ENCODE data around the gene DUSP7. TPM values are rescaled to one million over a fixed set of nuclear protein-coding genes. Genes with fewer than 3 reads are reported as not detected.

The DUSP7 gene
- total RNA-seq, 4 donors from 2014 or later, result 54.6 to 96.3 (median 79.2) TPM

DNA sequence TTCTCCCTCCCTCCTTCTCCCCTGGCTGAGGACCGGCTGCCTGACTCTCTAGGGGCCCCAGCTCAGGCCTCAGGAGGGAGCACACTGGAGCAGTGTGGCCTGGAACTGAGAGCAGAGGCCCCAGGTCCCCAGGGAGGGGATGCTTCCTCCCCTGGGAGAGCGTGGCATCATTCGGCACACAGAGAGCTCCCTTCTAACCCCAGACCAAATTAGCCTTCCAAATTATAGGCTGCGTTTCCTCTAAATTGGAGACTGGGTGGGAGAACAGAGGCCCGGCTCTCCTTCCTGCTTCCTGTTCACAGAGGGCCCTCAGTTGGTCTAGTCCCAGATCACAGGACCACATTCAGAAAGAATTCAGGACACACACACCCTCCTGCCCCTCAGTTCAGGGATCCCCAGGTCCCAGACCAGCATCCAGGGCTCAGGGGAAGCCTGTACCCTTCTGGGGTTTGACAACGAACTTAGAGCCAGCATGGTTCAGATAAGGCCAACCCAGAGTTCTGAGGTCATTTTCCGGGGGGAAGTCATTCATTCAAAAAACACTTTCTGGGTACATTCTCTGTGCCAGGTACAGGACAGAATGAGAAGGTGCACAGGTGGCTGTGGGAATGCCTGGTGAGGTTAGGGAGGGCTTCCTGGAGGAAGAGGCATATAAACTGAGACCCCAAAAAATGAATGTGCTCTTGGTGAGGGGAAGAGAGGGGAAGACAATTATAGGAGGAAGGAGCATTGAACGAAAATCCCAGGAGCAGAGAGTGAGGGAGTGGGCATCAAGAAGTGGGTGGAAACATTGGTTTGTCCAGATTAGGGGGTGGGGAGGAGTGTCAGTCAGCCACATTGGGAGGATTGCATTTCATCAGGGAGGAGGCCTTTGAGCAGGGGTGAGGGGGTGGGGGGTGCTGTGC is 32.3 kb downstream of the DUSP7 start:
- 71 to 81% methylated on average over 8 of the region's 8 CpGs for WGBS, 2 donors
- DNase-seq (ENCODE audit: low spot score in 2 of 2), result no peak
- TF ChIP-seq, protein P1, sequence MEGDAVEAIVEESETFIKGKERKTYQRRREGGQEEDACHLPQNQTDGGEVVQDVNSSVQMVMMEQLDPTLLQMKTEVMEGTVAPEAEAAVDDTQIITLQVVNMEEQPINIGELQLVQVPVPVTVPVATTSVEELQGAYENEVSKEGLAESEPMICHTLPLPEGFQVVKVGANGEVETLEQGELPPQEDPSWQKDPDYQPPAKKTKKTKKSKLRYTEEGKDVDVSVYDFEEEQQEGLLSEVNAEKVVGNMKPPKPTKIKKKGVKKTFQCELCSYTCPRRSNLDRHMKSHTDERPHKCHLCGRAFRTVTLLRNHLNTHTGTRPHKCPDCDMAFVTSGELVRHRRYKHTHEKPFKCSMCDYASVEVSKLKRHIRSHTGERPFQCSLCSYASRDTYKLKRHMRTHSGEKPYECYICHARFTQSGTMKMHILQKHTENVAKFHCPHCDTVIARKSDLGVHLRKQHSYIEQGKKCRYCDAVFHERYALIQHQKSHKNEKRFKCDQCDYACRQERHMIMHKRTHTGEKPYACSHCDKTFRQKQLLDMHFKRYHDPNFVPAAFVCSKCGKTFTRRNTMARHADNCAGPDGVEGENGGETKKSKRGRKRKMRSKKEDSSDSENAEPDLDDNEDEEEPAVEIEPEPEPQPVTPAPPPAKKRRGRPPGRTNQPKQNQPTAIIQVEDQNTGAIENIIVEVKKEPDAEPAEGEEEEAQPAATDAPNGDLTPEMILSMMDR (IDR thresholded peaks at IDR 0.05), result no peak
- no peak for TF ChIP-seq POLR2A (IDR thresholded peaks at IDR 0.05)
- H3K4me3 ChIP-seq (ENCODE audit: low read depth, poor library complexity, severe bottlenecking), result no peak overlapping the region
- intact Hi-C loops (cut with DNase I; ENCODE audit: low total_unique reads), result no loop called here

GRCh38 chr3:52023101-52023770 is 33.1 kb downstream of the DUSP7 start:
- intact Hi-C loops (cut with DNase I; ENCODE audit: low total_unique reads), result no loop called here
- 86 to 90% methylated on average over 3 of the region's 3 CpGs for WGBS, 2 donors
- DNase-seq (ENCODE audit: low spot score in 2 of 2), result no peak
- no peak for TF ChIP-seq POLR2A (IDR thresholded peaks at IDR 0.05)
- TF ChIP-seq, protein P1 (IDR thresholded peaks at IDR 0.05), result no peak
- no peak overlapping the region for H3K4me3 ChIP-seq (ENCODE audit: low read depth, poor library complexity, severe bottlenecking)

- intact Hi-C loops (cut with DNase I; ENCODE audit: low total_unique reads), result no loop called here
- no peak overlapping the region for H3K4me3 ChIP-seq (ENCODE audit: low read depth, poor library complexity, severe bottlenecking)
- WGBS, 2 donors, result 63 to 70% methylated on average over 20 of the region's 20 CpGs
- TF ChIP-seq, protein P1 (IDR thresholded peaks at IDR 0.05), result no peak
- no peak for DNase-seq (ENCODE audit: low spot score in 2 of 2)
Observed at GRCh38 chr3:52022323-52023100, 33.9 kb downstream of the DUSP7 start.

DNA sequence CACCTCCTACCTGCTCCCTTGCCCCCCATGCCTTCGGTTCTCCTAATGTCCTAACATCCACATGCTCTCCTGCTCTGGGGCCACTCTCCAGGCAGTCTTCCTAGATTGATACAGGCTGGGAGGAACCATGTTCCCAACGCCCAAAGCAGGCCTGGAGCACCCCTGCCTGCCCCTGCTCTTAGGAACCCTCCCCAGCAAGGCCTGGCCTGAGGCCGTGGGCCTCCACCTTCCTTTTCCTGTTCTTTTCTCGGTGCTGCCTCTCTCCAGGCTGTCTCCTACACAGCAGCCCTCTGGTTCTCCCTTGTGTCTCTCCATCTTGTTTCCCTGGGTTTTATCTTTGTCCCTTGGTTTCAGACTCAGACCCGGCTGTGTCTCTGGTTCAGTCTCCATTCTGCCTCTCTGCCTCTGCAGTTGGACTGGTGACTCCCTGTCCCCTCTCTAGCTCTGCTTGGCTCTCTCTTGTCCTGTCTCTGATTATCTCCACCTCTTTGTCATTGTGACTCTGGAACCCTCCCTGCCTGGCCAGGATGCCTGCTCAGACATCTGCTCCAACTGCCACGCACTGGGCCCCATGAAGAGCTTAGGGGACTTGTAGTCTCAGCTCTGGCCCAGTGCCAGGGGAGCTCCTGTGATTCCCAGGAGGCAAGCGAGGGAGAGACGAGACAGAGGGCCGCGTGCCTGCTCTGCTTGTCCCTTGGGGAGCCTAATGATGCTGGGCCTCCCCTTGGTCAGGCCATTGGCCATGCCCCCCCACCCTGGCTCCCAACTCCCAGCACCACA is 34.7 kb downstream of the DUSP7 start:
- no peak overlapping the region for H3K4me3 ChIP-seq (ENCODE audit: low read depth, poor library complexity, severe bottlenecking)
- TF ChIP-seq, protein P1 (IDR thresholded peaks at IDR 0.05), result no peak
- TF ChIP-seq POLR2A (IDR thresholded peaks at IDR 0.05), result no peak
- DNase-seq (ENCODE audit: low spot score in 2 of 2), result no peak
- 62 to 65% methylated on average over 10 of the region's 10 CpGs for WGBS, 2 donors
- intact Hi-C loops (cut with DNase I; ENCODE audit: low total_unique reads), result no loop called here

DNA sequence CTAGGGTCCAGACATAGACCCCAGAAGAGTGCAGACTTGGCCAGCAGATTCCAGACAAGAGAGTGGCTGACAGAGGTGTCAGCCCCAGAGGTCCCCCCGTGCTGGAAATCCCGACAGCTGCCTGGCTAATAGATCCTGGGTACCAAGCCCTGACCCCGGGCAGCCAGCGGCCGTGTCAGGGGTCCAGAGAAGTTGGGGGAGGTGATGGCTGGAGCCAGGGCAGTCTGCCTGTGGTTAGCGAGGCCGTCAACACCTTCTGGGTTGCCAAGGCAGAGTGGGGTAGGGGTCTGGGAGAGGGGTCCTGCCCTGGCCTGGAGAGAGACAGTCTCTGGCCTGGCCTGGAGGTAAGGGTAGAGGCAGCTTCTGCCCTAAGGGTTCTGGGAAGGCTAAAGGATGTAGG is 35.6 kb downstream of the DUSP7 start:
- intact Hi-C loops (cut with DNase I; ENCODE audit: low total_unique reads), result no loop called here
- DNase-seq (ENCODE audit: low spot score in 2 of 2), result no peak
- WGBS, 2 donors, result 94 to 97% methylated on average over 7 of the region's 7 CpGs
- H3K4me3 ChIP-seq (ENCODE audit: low read depth, poor library complexity, severe bottlenecking), result no peak overlapping the region
- TF ChIP-seq, protein P1 (IDR thresholded peaks at IDR 0.05), result no peak
- TF ChIP-seq POLR2A (IDR thresholded peaks at IDR 0.05), result no peak

Data from lower leg skin (tissue), 4 donors.